HepG2 (cell line): ENCODE data around the gene POFUT1. TPM values are rescaled to one million over a fixed set of nuclear protein-coding genes. Genes with fewer than 3 reads are reported as not detected.
A peak's percentile ranks its signal among the peaks of the same experiment; 100 is the strongest.

ENCODE experiments used
- ADNP ChIP-seq: sonication (generic); formaldehyde crosslinking; IDR thresholded peaks from 2 replicates; pipeline ENCODE4 v1.4.0; 2020; ENCODE audit warnings: missing genetic modification reagents
- ESRRA ChIP-seq: sonication (generic); formaldehyde crosslinking; IDR thresholded peaks from 2 replicates; pipeline ENCODE4 v1.5.1; 2020; ENCODE audit warnings: mild to moderate bottlenecking, low read depth, missing genetic modification reagents
- HOXA5 ChIP-seq: sonication (generic); formaldehyde crosslinking; IDR thresholded peaks from 2 replicates; pipeline ENCODE4 v1.4.0; 2020; ENCODE audit warnings: missing genetic modification reagents
- JDP2 ChIP-seq: sonication (generic); formaldehyde crosslinking; IDR thresholded peaks from 2 replicates; pipeline ENCODE4 v1.8.1; 2022; ENCODE audit warnings: missing genetic modification reagents, borderline replicate concordance
- KMT2A ChIP-seq: sonication (generic); formaldehyde crosslinking; IDR thresholded peaks from 2 replicates; pipeline ENCODE4 v1.4.0; 2020; ENCODE audit warnings: missing genetic modification reagents
- NPAS2 ChIP-seq: sonication (generic); formaldehyde crosslinking; IDR thresholded peaks from 2 replicates; pipeline ENCODE4 v1.8.0; 2022; ENCODE audit warnings: mild to moderate bottlenecking, missing genetic modification reagents, borderline replicate concordance
- NR2F2 ChIP-seq: IDR thresholded peaks from 2 replicates; pipeline ENCODE4 v1.6.1; 2012; ENCODE audit warnings: low read depth, inconsistent platforms, borderline replicate concordance
- PCBP1 ChIP-seq: fragments of 200-400 bp; formaldehyde crosslinking; IDR thresholded peaks from 2 replicates; pipeline ENCODE4 v1.6.1; 2017; ENCODE audit warnings: mild to moderate bottlenecking, low read depth, low read length, borderline replicate concordance
- RFXAP ChIP-seq: sonication (generic); formaldehyde crosslinking; IDR thresholded peaks from 2 replicates; pipeline ENCODE4 v1.4.0; 2020; ENCODE audit warnings: missing genetic modification reagents, borderline replicate concordance
- RNF2 ChIP-seq: fragments of 450-650 bp; conservative IDR thresholded peaks from 2 replicates; pipeline ENCODE4 v1.6.1; 2016; ENCODE audit warnings: low read depth
- SAP130 ChIP-seq: IDR thresholded peaks from 2 replicates; pipeline ENCODE4 v1.6.1; 2016; ENCODE audit warnings: low read depth
- SOX6 ChIP-seq, 2 experiments: fragments of 450-650 bp in 1 of 2; sonication (generic) in 1 of 2; formaldehyde crosslinking in 1 of 2; IDR thresholded peaks; 2 replicates each; pipeline versions ENCODE4 v1.4.0 to v1.6.1; 2017 to 2020; ENCODE audit warnings: antibody characterized with exemption in 1 of 2, mild to moderate bottlenecking in 1 of 2, missing genetic modification reagents in 1 of 2
- TEAD2 ChIP-seq: sonication (generic); formaldehyde crosslinking; IDR thresholded peaks from 2 replicates; pipeline ENCODE4 v1.9.0; 2021; ENCODE audit warnings: missing genetic modification reagents
- ZBTB3 ChIP-seq: sonication (generic); formaldehyde crosslinking; IDR thresholded peaks from 2 replicates; pipeline ENCODE4 v1.4.0; 2020; ENCODE audit warnings: low read depth, mild to moderate bottlenecking, moderate library complexity, missing genetic modification reagents, borderline replicate concordance
- ZBTB38 ChIP-seq: sonication (generic); formaldehyde crosslinking; IDR thresholded peaks from 2 replicates; pipeline ENCODE4 v1.5.1; 2020; ENCODE audit warnings: mild to moderate bottlenecking, missing genetic modification reagents
- ZBTB7A ChIP-seq: sonication (generic); formaldehyde crosslinking; IDR thresholded peaks from 2 replicates; pipeline ENCODE4 v1.8.0; 2022; ENCODE audit warnings: mild to moderate bottlenecking, missing genetic modification reagents
- ZNF124 ChIP-seq: sonication (generic); formaldehyde crosslinking; IDR thresholded peaks from 2 replicates; pipeline ENCODE4 v1.4.0; 2020; ENCODE audit warnings: missing genetic modification reagents
- ZNF589 ChIP-seq: sonication (generic); formaldehyde crosslinking; conservative IDR thresholded peaks from 2 replicates; pipeline ENCODE4 v1.8.0; 2022; ENCODE audit warnings: mild to moderate bottlenecking, moderate library complexity, missing genetic modification reagents
- ZNF674 ChIP-seq: sonication (generic); formaldehyde crosslinking; IDR thresholded peaks from 2 replicates; pipeline ENCODE4 v1.5.0; 2020; ENCODE audit warnings: low read depth, mild to moderate bottlenecking, missing genetic modification reagents
- polyA plus RNA-seq, 8 experiments: library from polyadenylated mRNA; depleted of rRNA in 3 of 8; stranded (reverse) in 7 of 8; unstranded in 1 of 8; fragments of >200 nt; fragmentation: Illumina TruSeq in 4 of 8; extraction: Trizol in 4 of 8; gene quantifications; 2 replicates each; pipeline versions ENCODE4 v1.2.1 to v1.2.3, GENCODE V29; 2011 to 2016; ENCODE audit warnings: low read depth in 4 of 8, missing spikeins in 1 of 8, mixed read lengths in 1 of 8; ENCODE audit not compliant: insufficient read depth in 1 of 8
- total RNA-seq, 5 experiments: library from RNA; depleted of rRNA; stranded (reverse); fragments of >200 nt; fragmentation: Illumina TruSeq; extraction: Trizol; gene quantifications; 2 replicates each; pipeline ENCODE4 v1.2.3, GENCODE V29; 2016; ENCODE audit warnings: low read depth in 1 of 5
- TF ChIP-seq, protein P1 (sequence below): sonication (generic); formaldehyde crosslinking; IDR thresholded peaks from 2 replicates; pipeline ENCODE4 v1.9.0; 2021; ENCODE audit warnings: missing genetic modification reagents, mild to moderate bottlenecking, borderline replicate concordance
- TF ChIP-seq, protein P2 (sequence below): sonication (generic); formaldehyde crosslinking; IDR thresholded peaks from 2 replicates; pipeline ENCODE4 v1.9.0; 2022; ENCODE audit warnings: missing genetic modification reagents, mild to moderate bottlenecking, borderline replicate concordance
- TF ChIP-seq, protein P3 (sequence below): IDR thresholded peaks from 2 replicates; pipeline ENCODE4 v1.6.1; 2016; ENCODE audit warnings: mild to moderate bottlenecking
- TF ChIP-seq, protein P4 (sequence below): sonication (generic); formaldehyde crosslinking; IDR thresholded peaks from 2 replicates; pipeline ENCODE4 v1.8.1; 2023; ENCODE audit warnings: mild to moderate bottlenecking, missing genetic modification reagents

The POFUT1 gene
- total and polyA plus RNA-seq, 2 of the 13 experiments (the other 11 are each of a cell fraction or from before 2014, with no cell fraction given), result 35.5 to 58.3 TPM

DNA sequence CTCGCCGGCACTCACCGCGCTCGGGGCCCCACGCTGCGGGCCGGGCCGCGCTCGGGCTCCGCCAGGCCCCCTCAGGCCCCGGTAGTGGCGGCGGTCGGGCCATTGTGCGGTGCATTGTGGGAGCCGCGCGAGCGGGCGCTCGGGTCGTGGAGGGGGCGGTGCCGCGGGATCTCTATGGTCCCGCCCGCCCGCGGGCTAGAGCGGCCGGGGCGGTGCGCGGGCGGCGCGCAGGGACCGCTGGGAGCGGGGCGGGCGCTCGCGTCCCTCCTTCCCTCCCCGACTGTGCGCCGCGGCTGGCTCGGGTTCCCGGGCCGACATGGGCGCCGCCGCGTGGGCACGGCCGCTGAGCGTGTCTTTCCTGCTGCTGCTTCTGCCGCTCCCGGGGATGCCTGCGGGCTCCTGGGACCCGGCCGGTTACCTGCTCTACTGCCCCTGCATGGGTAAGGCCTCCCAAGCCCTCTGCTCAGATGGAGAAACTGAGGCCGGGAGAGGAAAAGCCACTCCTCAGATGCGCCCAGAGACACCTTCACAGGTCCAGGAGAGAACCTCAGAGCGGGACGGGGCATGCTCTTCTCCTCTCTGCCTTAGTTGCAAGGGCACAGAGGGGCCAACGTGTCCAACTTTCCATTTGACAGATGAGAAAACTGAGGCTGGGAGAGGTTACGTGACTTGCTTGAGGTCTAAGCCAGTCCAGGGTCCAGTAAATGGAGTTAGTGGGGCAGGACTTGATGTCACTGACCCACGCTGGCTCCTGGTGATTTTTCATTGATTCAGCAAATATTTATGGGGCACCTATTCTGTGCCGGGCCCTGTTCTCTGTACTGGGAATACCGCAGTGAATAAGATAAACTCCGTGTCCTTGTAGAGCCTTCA lies at the start of gene POFUT1, which contains the start of gene PLAGL2 (continued):
- TF ChIP-seq, protein P1, sequence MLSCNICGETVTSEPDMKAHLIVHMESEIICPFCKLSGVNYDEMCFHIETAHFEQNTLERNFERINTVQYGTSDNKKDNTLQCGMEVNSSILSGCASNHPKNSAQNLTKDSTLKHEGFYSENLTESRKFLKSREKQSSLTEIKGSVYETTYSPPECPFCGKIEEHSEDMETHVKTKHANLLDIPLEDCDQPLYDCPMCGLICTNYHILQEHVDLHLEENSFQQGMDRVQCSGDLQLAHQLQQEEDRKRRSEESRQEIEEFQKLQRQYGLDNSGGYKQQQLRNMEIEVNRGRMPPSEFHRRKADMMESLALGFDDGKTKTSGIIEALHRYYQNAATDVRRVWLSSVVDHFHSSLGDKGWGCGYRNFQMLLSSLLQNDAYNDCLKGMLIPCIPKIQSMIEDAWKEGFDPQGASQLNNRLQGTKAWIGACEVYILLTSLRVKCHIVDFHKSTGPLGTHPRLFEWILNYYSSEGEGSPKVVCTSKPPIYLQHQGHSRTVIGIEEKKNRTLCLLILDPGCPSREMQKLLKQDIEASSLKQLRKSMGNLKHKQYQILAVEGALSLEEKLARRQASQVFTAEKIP (CRISPR knock-in tag), result no peak
- TF ChIP-seq ESRRA (CRISPR knock-in tag), result no peak; the same call in none of the 2 replicates
- TF ChIP-seq SAP130 (CRISPR knock-in tag), result peak; percentile 77
- no peak for TF ChIP-seq ZNF674 (CRISPR knock-in tag)
- 0 out of 2 replicates have a peak, but pooled peaks have one; percentile 32 for TF ChIP-seq ZNF589 (CRISPR knock-in tag)
- TF ChIP-seq PCBP1, result no peak
- peak; percentile 98 for TF ChIP-seq ADNP (CRISPR knock-in tag)
- TF ChIP-seq JDP2, result no peak
- peak; percentile 58; the same call in 1 of the 2 replicates for TF ChIP-seq ZNF124 (CRISPR knock-in tag)
- TF ChIP-seq KMT2A (CRISPR knock-in tag), result peak; percentile 90; the same call in 1 of the 2 replicates
- no peak; the same call in 1 of the 2 replicates for TF ChIP-seq NR2F2
- no peak; the same call in 1 of the 2 replicates for TF ChIP-seq ZBTB7A (CRISPR knock-in tag)
- TF ChIP-seq TEAD2 (CRISPR knock-in tag), result no peak
- TF ChIP-seq HOXA5 (CRISPR knock-in tag), result peak; percentile 96
- no peak for TF ChIP-seq NPAS2 (CRISPR knock-in tag)
- peak; percentile 83; the same call in 1 of the 2 replicates for TF ChIP-seq RFXAP
- TF ChIP-seq RNF2, result no peak
- TF ChIP-seq, protein P2, sequence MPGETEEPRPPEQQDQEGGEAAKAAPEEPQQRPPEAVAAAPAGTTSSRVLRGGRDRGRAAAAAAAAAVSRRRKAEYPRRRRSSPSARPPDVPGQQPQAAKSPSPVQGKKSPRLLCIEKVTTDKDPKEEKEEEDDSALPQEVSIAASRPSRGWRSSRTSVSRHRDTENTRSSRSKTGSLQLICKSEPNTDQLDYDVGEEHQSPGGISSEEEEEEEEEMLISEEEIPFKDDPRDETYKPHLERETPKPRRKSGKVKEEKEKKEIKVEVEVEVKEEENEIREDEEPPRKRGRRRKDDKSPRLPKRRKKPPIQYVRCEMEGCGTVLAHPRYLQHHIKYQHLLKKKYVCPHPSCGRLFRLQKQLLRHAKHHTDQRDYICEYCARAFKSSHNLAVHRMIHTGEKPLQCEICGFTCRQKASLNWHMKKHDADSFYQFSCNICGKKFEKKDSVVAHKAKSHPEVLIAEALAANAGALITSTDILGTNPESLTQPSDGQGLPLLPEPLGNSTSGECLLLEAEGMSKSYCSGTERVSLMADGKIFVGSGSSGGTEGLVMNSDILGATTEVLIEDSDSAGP (CRISPR knock-in tag), result peak; percentile 91
- no peak for TF ChIP-seq ZBTB3 (CRISPR knock-in tag)
- TF ChIP-seq, protein P3, sequence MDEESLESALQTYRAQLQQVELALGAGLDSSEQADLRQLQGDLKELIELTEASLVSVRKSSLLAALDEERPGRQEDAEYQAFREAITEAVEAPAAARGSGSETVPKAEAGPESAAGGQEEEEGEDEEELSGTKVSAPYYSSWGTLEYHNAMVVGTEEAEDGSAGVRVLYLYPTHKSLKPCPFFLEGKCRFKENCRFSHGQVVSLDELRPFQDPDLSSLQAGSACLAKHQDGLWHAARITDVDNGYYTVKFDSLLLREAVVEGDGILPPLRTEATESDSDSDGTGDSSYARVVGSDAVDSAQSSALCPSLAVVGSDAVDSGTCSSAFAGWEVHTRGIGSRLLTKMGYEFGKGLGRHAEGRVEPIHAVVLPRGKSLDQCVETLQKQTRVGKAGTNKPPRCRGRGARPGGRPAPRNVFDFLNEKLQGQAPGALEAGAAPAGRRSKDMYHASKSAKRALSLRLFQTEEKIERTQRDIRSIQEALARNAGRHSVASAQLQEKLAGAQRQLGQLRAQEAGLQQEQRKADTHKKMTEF (CRISPR knock-in tag), result peak; percentile 89
- TF ChIP-seq, protein P4, sequence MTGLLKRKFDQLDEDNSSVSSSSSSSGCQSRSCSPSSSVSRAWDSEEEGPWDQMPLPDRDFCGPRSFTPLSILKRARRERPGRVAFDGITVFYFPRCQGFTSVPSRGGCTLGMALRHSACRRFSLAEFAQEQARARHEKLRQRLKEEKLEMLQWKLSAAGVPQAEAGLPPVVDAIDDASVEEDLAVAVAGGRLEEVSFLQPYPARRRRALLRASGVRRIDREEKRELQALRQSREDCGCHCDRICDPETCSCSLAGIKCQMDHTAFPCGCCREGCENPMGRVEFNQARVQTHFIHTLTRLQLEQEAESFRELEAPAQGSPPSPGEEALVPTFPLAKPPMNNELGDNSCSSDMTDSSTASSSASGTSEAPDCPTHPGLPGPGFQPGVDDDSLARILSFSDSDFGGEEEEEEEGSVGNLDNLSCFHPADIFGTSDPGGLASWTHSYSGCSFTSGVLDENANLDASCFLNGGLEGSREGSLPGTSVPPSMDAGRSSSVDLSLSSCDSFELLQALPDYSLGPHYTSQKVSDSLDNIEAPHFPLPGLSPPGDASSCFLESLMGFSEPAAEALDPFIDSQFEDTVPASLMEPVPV (CRISPR knock-in tag), result no peak; the same call in none of the 2 replicates
- no peak for TF ChIP-seq SOX6 (IDR thresholded peaks at IDR 0.05)
- TF ChIP-seq SOX6 (CRISPR knock-in tag; IDR thresholded peaks at IDR 0.05), result peak; percentile 61
- peak; percentile 71; the same call in 1 of the 2 replicates for TF ChIP-seq ZBTB38
